Kidney (tissue), 14 donors: Measurements from ENCODE around the gene ABLIM2. TPM values are rescaled to one million over a fixed set of nuclear protein-coding genes. Genes with fewer than 3 reads are reported as not detected.

Source experiments
- DNase-seq, 5 donors: peaks; one replicate each; pipeline ENCODE4 v3.0.0-alpha.2; 2013 to 2020
- FAIRE-seq: peaks from 2 replicates; lab custom pipeline; 2012; peaks lifted over from hg19 to GRCh38; lab: Jason Lieb, UNC
- H3K27ac ChIP-seq, 2 donors: one replicate each; pipeline ENCODE4 v1.7.0; 2013; ENCODE audit warnings: low read depth in 2 of 2, low read length in 2 of 2, inconsistent platforms in 1 of 2
- H3K27me3 ChIP-seq: one replicate; pipeline ENCODE4 v1.7.1; 2013; ENCODE audit warnings: low read length, inconsistent platforms; ENCODE audit not compliant: control insufficient read depth, insufficient read depth
- H3K36me3 ChIP-seq, 3 donors: one replicate each; pipeline versions ENCODE4 v1.7.0 to v1.7.1; 2013; ENCODE audit warnings: low read length in 3 of 3, control low read depth in 1 of 3, inconsistent platforms in 1 of 3; ENCODE audit not compliant: insufficient read depth in 3 of 3, control insufficient read depth in 2 of 3
- H3K4me1 ChIP-seq, 3 donors: one replicate each; pipeline versions ENCODE4 v1.7.0 to v1.7.1; 2013; ENCODE audit warnings: low read length in 3 of 3, inconsistent platforms in 1 of 3, low read depth in 1 of 3; ENCODE audit not compliant: control insufficient read depth in 2 of 3, insufficient read depth in 2 of 3
- H3K4me3 ChIP-seq, 3 donors: one replicate each; pipeline versions ENCODE4 v1.7.0 to v1.8.1; 2013; ENCODE audit warnings: low read length in 3 of 3, control low read depth in 1 of 3, inconsistent platforms in 1 of 3
- H3K9ac ChIP-seq, 3 donors: one replicate each; pipeline versions ENCODE4 v1.7.0 to v1.7.1; 2013; ENCODE audit warnings: low read length in 3 of 3, control low read depth in 1 of 3, inconsistent platforms in 1 of 3
- H3K9me3 ChIP-seq, 3 donors: one replicate each; pipeline versions ENCODE4 v1.7.0 to v1.7.1; 2013; ENCODE audit warnings: low read length in 3 of 3, control low read depth in 1 of 3, inconsistent platforms in 1 of 3; ENCODE audit not compliant: control insufficient read depth in 2 of 3, insufficient read depth in 1 of 3
- CTCF ChIP-seq: IDR thresholded peaks from 3 replicates; pipeline ENCODE4 v1.5.1; 2012; ENCODE audit warnings: mild to moderate bottlenecking, moderate library complexity, borderline replicate concordance; ENCODE audit not compliant: insufficient read depth; ENCODE audit errors: extremely low read depth
- intact Hi-C: fragments of 100-400 bp; cut with DNase I; formaldehyde crosslinking; loops from one replicate; pipeline ENCODE4 v1.11.1; 2022
- polyA plus RNA-seq: library from polyadenylated mRNA; stranded (reverse); fragments of 350-450 nt; fragmentation: Illumina TruSeq; extraction: RNeasy Lipid Tissue Mini Kit (QIAGEN cat#74804); gene quantifications from one replicate; pipeline ENCODE4 v1.2.3, GENCODE V29; 2014; ENCODE audit warnings: low read depth, low replicate concordance; ENCODE audit not compliant: insufficient read depth
- total RNA-seq: library from RNA; stranded (reverse); fragmentation: NEBNext Ultra II Directional; extraction: Animal tissue kit (Norgen Biotek cat#: 25700); gene quantifications from one replicate; pipeline ENCODE4 v1.2.1, GENCODE V29; 2021
- donor health status: control.
- donor health status: control.
- donor health status: control.
- donor health status: control.
- donor health status: control.
- donor health status: DM: yes; HTN: yes; CAD: no.
- donor health status: Normal renal cell carcinoma (clear cell type).

The ABLIM2 gene
- total and polyA plus RNA-seq, 2 donors from 2014 or later: 9.5 to 23.3 TPM

GRCh38 chr4:8198206-8198905 lies 39.7 kb upstream of the ABLIM2 start:
- FAIRE-seq: no peak
- peak in 1 of 5 donors; percentile 91 for DNase-seq
- Histone ChIP-seq H3K27me3 (no peaks in the 10 kb centered on the region), H3K4me3 (peak overlapping the region in 2 of 3 donors; percentile 55 to 58), H3K27ac (peak overlapping the region; percentile 93 to 96), H3K9me3 (no peaks in the 10 kb centered on the region), H3K9ac (peak overlapping the region in 2 of 3 donors; percentile 1 to 78), H3K36me3 (no peaks in the 10 kb centered on the region), H3K4me1 (peaks cover 0 to 62% (median 17%) of the 10 kb centered on the region in 3 donors)
- no peak for TF ChIP-seq CTCF
- intact Hi-C loops: no loop called here

GRCh38 chr4:8197521-8197920 lies 38.9 kb upstream of the ABLIM2 start:
- no peaks in the 10 kb centered on the region for H3K9me3 ChIP-seq
- peak overlapping the region; percentile 93 to 96 for H3K27ac ChIP-seq
- peaks cover 0 to 59% (median 21%) of the 10 kb centered on the region in 3 donors for H3K4me1 ChIP-seq
- intact Hi-C loops: no loop called here
- H3K9ac ChIP-seq: no peak overlapping the region
- TF ChIP-seq CTCF: no peak
- H3K27me3 ChIP-seq: no peaks in the 10 kb centered on the region
- FAIRE-seq (no peak), DNase-seq (peak in 1 of 5 donors; percentile 77)
- H3K4me3 ChIP-seq: no peak overlapping the region
- no peaks in the 10 kb centered on the region for H3K36me3 ChIP-seq

GRCh38 chr4:8195841-8196458 lies 37.3 kb upstream of the ABLIM2 start:
- Histone ChIP-seq H3K36me3 (no peaks in the 10 kb centered on the region), H3K4me3 (no peak overlapping the region), H3K4me1 (peaks cover 0 to 53% (median 21%) of the 10 kb centered on the region in 3 donors), H3K27ac (no peak overlapping the region), H3K9me3 (no peaks in the 10 kb centered on the region), H3K27me3 (no peaks in the 10 kb centered on the region), H3K9ac (no peak overlapping the region)
- no peak for TF ChIP-seq CTCF
- no peak for DNase-seq
- FAIRE-seq: no peak
- intact Hi-C loops: no loop called here
